GM04503 (cell line): Measurements from ENCODE around the gene MT1X.

Experiments
- DNase-seq: peaks from one replicate; pipeline ENCODE4 v3.0.0-alpha.2; 2012; ENCODE audit warnings: low read depth

The MT1X gene

GRCh38 chr16:56681939-56682702 is at the start of gene MT1X:
Gene MT1X (plus strand): TSS chr16:56682470. CDS start chr16:56682541, 71 bp downstream.
- DNase-seq = peak; percentile 35

GRCh38 chr16:56632848-56633365 is 49.4 kb upstream of the MT1X start:
- DNase-seq = no peak

- DNase-seq = no peak
These were observed 48.7 kb upstream of the MT1X start for GRCh38 chr16:56633535-56633934.

- no peak for DNase-seq
These were observed 47.4 kb upstream of the MT1X start for GRCh38 chr16:56634715-56635440.

GRCh38 chr16:56635441-56635967 is 46.8 kb upstream of the MT1X start:
- no peak for DNase-seq

GRCh38 chr16:56636616-56637413 is 45.5 kb upstream of the MT1X start:
- no peak for DNase-seq

GRCh38 chr16:56637814-56638750 is 44.2 kb upstream of the MT1X start, which contains the start of gene MT1A:
Gene MT1A (plus strand): TSS chr16:56638666. CDS start chr16:56638739, 73 bp downstream.
- DNase-seq = no peak

- DNase-seq = no peak
These were observed 43.2 kb upstream of the MT1X start for GRCh38 chr16:56639045-56639444.

- no peak for DNase-seq
These were observed 42.2 kb upstream of the MT1X start for GRCh38 chr16:56640076-56640475.

- no peak for DNase-seq
These were observed 41.1 kb upstream of the MT1X start for GRCh38 chr16:56641166-56641565.

GRCh38 chr16:56643080-56643778 is 39.0 kb upstream of the MT1X start:
- no peak for DNase-seq

- DNase-seq = no peak
These were observed 38.4 kb upstream of the MT1X start for GRCh38 chr16:56643833-56644232.

GRCh38 chr16:56645311-56645710 is 37.0 kb upstream of the MT1X start:
- no peak for DNase-seq

GRCh38 chr16:56645838-56646237 is 36.4 kb upstream of the MT1X start:
- no peak for DNase-seq

GRCh38 chr16:56647641-56648431 is 34.4 kb upstream of the MT1X start:
- no peak for DNase-seq

- no peak for DNase-seq
These were observed 33.0 kb upstream of the MT1X start for GRCh38 chr16:56649271-56649670.

GRCh38 chr16:56649820-56650219 is 32.5 kb upstream of the MT1X start:
- no peak for DNase-seq

- DNase-seq = no peak
These were observed 30.7 kb upstream of the MT1X start, which contains the start of gene MT1B for GRCh38 chr16:56651586-56651985. Gene MT1B (plus strand): TSS chr16:56651886. CDS start chr16:56651954, 68 bp downstream.

GRCh38 chr16:56652600-56652999 is 29.7 kb upstream of the MT1X start:
- no peak for DNase-seq
